Measurements from ENCODE around the gene GBP3.
A peak's percentile ranks its signal among the peaks of the same experiment; 100 is the strongest.
"Not testable (repeated sequence)": the region's sequence is repeated elsewhere in the genome, so short reads cannot be mapped to it uniquely, and the experiment has no call there.

GBP3 gene

GRCh38 chr1:88979054-88979748 is 43.5 kb downstream of the GBP3 start:
- Mint-ChIP-seq H3K27me3 (no peaks in the 10 kb centered on the region), H3K27ac (no peak overlapping the region), H3K4me1 (ENCODE audit: low read depth) (peaks cover 68% of the 10 kb centered on the region), H3K36me3 (ENCODE audit: low read depth) (peaks cover 80% of the 10 kb centered on the region), H3K4me3 (no peak overlapping the region), H3K9me3 (peaks cover 2% of the 10 kb centered on the region)
- DNase-seq: no peak

DNA sequence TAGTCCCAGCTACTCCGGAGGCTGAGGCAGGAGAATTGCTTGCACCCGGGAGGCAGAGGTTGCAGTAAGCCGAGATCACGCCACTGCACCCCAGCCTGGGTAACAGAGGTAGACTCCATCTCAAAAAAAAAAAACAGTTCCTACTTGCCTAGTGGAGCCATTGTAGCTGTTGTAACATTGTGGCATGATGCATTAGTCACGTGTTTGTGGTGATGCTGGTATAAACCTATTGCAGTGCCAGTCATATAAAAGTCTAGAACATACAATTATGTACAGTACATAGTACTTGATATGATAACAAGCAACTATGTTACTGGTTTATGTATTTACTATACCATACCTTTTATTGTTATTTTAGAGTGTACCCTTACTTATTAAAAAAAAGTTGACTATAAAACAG is 46.4 kb downstream of the GBP3 start:
- H3K9me3 Mint-ChIP-seq: peaks cover 2% of the 10 kb centered on the region
- H3K4me3 Mint-ChIP-seq: no peak overlapping the region
- H3K27ac Mint-ChIP-seq: no peak overlapping the region
- H3K27me3 Mint-ChIP-seq: no peaks in the 10 kb centered on the region
- H3K36me3 Mint-ChIP-seq (ENCODE audit: low read depth): peaks cover 57% of the 10 kb centered on the region
- no peak for DNase-seq
- H3K4me1 Mint-ChIP-seq (ENCODE audit: low read depth): peaks cover 54% of the 10 kb centered on the region

- peaks cover 46% of the 10 kb centered on the region for H3K36me3 Mint-ChIP-seq (ENCODE audit: low read depth)
- not testable (repeated sequence) for DNase-seq, H3K27me3 Mint-ChIP-seq, H3K9me3 Mint-ChIP-seq, H3K4me3 Mint-ChIP-seq
- H3K27ac Mint-ChIP-seq: peak overlapping the region; percentile 18
- H3K4me1 Mint-ChIP-seq (ENCODE audit: low read depth): peaks cover 45% of the 10 kb centered on the region
These were observed 48.0 kb downstream of the GBP3 start for GRCh38 chr1:88974616-88975172.

DNA sequence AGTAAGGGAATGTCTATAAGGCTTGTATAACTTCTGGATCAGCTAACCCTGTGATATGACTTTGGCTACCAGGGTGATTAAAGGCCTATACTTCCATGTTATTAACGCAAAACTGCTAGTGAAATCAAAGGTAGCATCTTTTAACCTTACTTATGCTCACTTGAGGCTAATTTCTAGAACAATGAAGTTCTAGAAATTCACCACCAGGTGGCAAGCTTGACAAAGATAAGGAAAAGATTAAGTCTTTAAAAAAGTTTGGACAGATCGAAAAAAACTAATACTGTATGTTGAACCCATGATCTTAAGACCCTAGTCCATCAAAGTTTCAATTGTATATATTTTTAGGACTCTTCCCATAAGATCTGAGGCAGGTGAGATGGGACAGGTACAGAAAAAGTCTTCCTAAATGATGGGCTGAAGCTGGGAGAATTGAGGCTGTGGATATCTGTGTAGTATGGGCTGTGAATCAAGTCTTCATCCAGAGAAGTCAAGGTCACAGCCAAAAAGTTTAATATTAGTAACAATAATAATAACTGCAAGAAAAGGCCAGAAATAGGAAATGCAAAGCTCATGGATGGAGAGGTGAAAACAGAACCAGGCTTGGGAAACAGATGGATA is 49.0 kb downstream of the GBP3 start:
- peaks cover 2% of the 10 kb centered on the region for H3K9me3 Mint-ChIP-seq
- H3K36me3 Mint-ChIP-seq (ENCODE audit: low read depth): peaks cover 46% of the 10 kb centered on the region
- H3K4me3 Mint-ChIP-seq: no peak overlapping the region
- peaks cover 34% of the 10 kb centered on the region for H3K4me1 Mint-ChIP-seq (ENCODE audit: low read depth)
- H3K27ac Mint-ChIP-seq: no peak overlapping the region
- no peaks in the 10 kb centered on the region for H3K27me3 Mint-ChIP-seq
- no peak for DNase-seq

DNA sequence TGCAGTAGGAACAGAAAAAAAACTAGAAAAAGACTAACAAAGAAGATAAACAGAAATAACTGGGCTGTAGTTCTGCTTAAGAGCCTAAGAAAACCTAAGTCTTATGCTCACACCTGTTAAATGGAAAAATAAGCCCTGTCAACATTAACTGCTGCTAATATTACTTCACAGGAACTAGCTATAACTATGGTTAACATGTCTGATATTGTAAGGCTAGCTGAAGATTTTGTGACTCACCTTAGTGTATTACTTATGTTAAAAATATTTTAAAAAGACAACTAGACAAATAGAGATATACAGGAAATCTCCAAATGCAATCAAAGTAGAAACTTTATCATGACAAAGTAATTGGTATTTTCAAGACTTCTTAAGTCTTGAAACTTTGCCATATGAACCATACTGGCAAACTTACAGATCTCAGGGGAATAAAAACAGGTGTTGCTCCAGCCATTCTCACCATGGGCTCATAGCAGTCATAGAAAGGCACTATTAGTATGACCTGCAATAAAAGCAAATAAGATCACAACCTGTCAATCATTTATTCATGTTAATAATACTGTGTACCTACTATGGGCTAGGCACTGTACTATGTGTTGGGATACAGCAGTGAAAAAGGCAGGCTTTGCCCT is 60.9 kb downstream of the GBP3 start:
- Mint-ChIP-seq H3K27ac (no peak overlapping the region), H3K27me3 (no peaks in the 10 kb centered on the region), H3K4me1 (ENCODE audit: low read depth) (peaks cover 4% of the 10 kb centered on the region), H3K9me3 (no peaks in the 10 kb centered on the region), H3K36me3 (ENCODE audit: low read depth) (peaks cover 86% of the 10 kb centered on the region), H3K4me3 (no peak overlapping the region)
- DNase-seq: no peak

GRCh38 chr1:88961081-88961480 is 61.6 kb downstream of the GBP3 start:
- H3K4me1 Mint-ChIP-seq (ENCODE audit: low read depth): peaks cover 5% of the 10 kb centered on the region

More at GRCh38 chr1:88961081-88961480, 61.6 kb downstream of the GBP3 start:
- no peak overlapping the region for H3K27ac Mint-ChIP-seq
- H3K9me3 Mint-ChIP-seq: no peaks in the 10 kb centered on the region
- peaks cover 87% of the 10 kb centered on the region for H3K36me3 Mint-ChIP-seq (ENCODE audit: low read depth)
- no peaks in the 10 kb centered on the region for H3K27me3 Mint-ChIP-seq
- H3K4me3 Mint-ChIP-seq: no peak overlapping the region
- no peak for DNase-seq
